HG02588 (cell line): ENCODE data around the gene TH.

Source experiments
- ATAC-seq: cut with Tn5 transposase; IDR thresholded peaks from one replicate; pipeline ENCODE4 v1.9.1; 2021; ENCODE audit warnings: mild to moderate bottlenecking, moderate library complexity; ENCODE audit not compliant: unreplicated experiment

TH gene

GRCh38 chr11:2171591-2172003, at the start of gene TH:
Gene TH, minus strand, starts transcription at chr11:2171815. Its CDS starts 29 bp downstream, at chr11:2171786.
- ATAC-seq, result no peak

- no peak for ATAC-seq
Observed at GRCh38 chr11:2221024-2221423, 49.4 kb upstream of the TH start.

GRCh38 chr11:2220173-2220771, 48.7 kb upstream of the TH start:
- ATAC-seq, result no peak

- no peak for ATAC-seq
Observed at GRCh38 chr11:2219318-2220017, 47.9 kb upstream of the TH start.

GRCh38 chr11:2218031-2218633, 46.5 kb upstream of the TH start:
- ATAC-seq, result no peak

GRCh38 chr11:2217211-2218030, 45.8 kb upstream of the TH start:
- no peak for ATAC-seq

GRCh38 chr11:2216400-2217064, 44.9 kb upstream of the TH start:
- no peak for ATAC-seq

GRCh38 chr11:2215561-2216399, 44.2 kb upstream of the TH start:
- ATAC-seq, result no peak

GRCh38 chr11:2215230-2215560, 43.6 kb upstream of the TH start:
- no peak for ATAC-seq

GRCh38 chr11:2214527-2215229, 43.1 kb upstream of the TH start:
- ATAC-seq, result no peak

GRCh38 chr11:2213890-2214526, 42.4 kb upstream of the TH start:
- no peak for ATAC-seq

- no peak for ATAC-seq
Observed at GRCh38 chr11:2213384-2213842, 41.8 kb upstream of the TH start.

GRCh38 chr11:2212411-2213251, 41.0 kb upstream of the TH start:
- ATAC-seq, result no peak

- ATAC-seq, result no peak
Observed at GRCh38 chr11:2211113-2211971, 39.7 kb upstream of the TH start.

- ATAC-seq, result no peak
Observed at GRCh38 chr11:2210366-2211112, 38.9 kb upstream of the TH start.

GRCh38 chr11:2209900-2210321, 38.3 kb upstream of the TH start:
- ATAC-seq, result no peak
